OCI-LY1 (cell line): ENCODE measurements around the gene SPTB.

Experiments used
- EZH2 ChIP-seq: fragments of 200-600 bp; sonication (generic), shearing (Covaris generic); IDR thresholded peaks from 2 replicates; pipeline ENCODE4 v1.8.0; 2017; ENCODE audit warnings: borderline replicate concordance, mixed run types, mild to moderate bottlenecking, antibody characterized with exemption, low read length, moderate library complexity, mixed read lengths
- TF ChIP-seq, protein P1 (sequence below): fragments of 200-600 bp; sonication (generic), shearing (Covaris generic); IDR thresholded peaks from 2 replicates; pipeline ENCODE4 v1.5.1; 2017; ENCODE audit warnings: mild to moderate bottlenecking, antibody characterized with exemption, low read length, moderate library complexity, mixed read lengths

GRCh38 chr14:64702493-64703394, 177.0 kb downstream of the SPTB start:
- TF ChIP-seq, protein P1, sequence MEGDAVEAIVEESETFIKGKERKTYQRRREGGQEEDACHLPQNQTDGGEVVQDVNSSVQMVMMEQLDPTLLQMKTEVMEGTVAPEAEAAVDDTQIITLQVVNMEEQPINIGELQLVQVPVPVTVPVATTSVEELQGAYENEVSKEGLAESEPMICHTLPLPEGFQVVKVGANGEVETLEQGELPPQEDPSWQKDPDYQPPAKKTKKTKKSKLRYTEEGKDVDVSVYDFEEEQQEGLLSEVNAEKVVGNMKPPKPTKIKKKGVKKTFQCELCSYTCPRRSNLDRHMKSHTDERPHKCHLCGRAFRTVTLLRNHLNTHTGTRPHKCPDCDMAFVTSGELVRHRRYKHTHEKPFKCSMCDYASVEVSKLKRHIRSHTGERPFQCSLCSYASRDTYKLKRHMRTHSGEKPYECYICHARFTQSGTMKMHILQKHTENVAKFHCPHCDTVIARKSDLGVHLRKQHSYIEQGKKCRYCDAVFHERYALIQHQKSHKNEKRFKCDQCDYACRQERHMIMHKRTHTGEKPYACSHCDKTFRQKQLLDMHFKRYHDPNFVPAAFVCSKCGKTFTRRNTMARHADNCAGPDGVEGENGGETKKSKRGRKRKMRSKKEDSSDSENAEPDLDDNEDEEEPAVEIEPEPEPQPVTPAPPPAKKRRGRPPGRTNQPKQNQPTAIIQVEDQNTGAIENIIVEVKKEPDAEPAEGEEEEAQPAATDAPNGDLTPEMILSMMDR: no peak
- TF ChIP-seq EZH2: no peak
